WERI-Rb-1 (cell line): ENCODE measurements around the gene P2RY11.

Experiments used
- DNase-seq: peaks from one replicate; pipeline ENCODE4 v3.0.0-alpha.2; 2020
- H3K27ac ChIP-seq: fragments of 250-450 bp; sonication (Bioruptor Pico); 2 replicates; pipeline ENCODE4 v1.5.1; 2020; ENCODE audit warnings: mild to moderate bottlenecking, moderate library complexity
- H3K27me3 ChIP-seq: fragments of 250-450 bp; sonication (Bioruptor Pico); 2 replicates; pipeline ENCODE4 v1.5.1; 2021; ENCODE audit warnings: mild to moderate bottlenecking, low read depth, moderate library complexity; ENCODE audit not compliant: insufficient read depth, severe bottlenecking
- H3K36me3 ChIP-seq: fragments of 250-450 bp; sonication (Bioruptor Pico); 2 replicates; pipeline ENCODE4 v1.5.1; 2020; ENCODE audit warnings: mild to moderate bottlenecking, moderate library complexity
- H3K4me3 ChIP-seq: 2 replicates; pipeline ENCODE4 v1.5.1; 2011; ENCODE audit warnings: low read depth, mild to moderate bottlenecking, control low read depth, low read length
- H3K9me3 ChIP-seq: fragments of 250-450 bp; sonication (Bioruptor Pico); 2 replicates; pipeline ENCODE4 v1.5.1; 2021; ENCODE audit warnings: mild to moderate bottlenecking, moderate library complexity; ENCODE audit not compliant: severe bottlenecking
- CTCF ChIP-seq: IDR thresholded peaks from 2 replicates; pipeline ENCODE4 v1.5.1; 2011; ENCODE audit warnings: low read depth, mild to moderate bottlenecking, control low read depth, inconsistent platforms, low read length

The P2RY11 gene

GRCh38 chr19:10137751-10138682, 26.5 kb downstream of the P2RY11 start:
- no peak overlapping the region for H3K4me3 ChIP-seq
- no peaks in the 10 kb centered on the region for H3K27me3 ChIP-seq
- no peak for TF ChIP-seq CTCF
- H3K27ac ChIP-seq, result no peak overlapping the region
- no peaks in the 10 kb centered on the region for H3K9me3 ChIP-seq
- no peak for DNase-seq
- peaks cover 100% of the 10 kb centered on the region for H3K36me3 ChIP-seq

- Histone ChIP-seq H3K27ac (no peak overlapping the region), H3K9me3 (no peaks in the 10 kb centered on the region), H3K4me3 (no peak overlapping the region), H3K36me3 (peaks cover 100% of the 10 kb centered on the region), H3K27me3 (no peaks in the 10 kb centered on the region)
- DNase-seq, result no peak
- TF ChIP-seq CTCF, result no peak
Observed at GRCh38 chr19:10138879-10139795, 27.6 kb downstream of the P2RY11 start.

GRCh38 chr19:10139952-10140351, 28.5 kb downstream of the P2RY11 start:
- Histone ChIP-seq H3K4me3 (no peak overlapping the region), H3K27ac (no peak overlapping the region), H3K9me3 (no peaks in the 10 kb centered on the region), H3K36me3 (peaks cover 100% of the 10 kb centered on the region), H3K27me3 (no peaks in the 10 kb centered on the region)
- TF ChIP-seq CTCF, result no peak
- no peak for DNase-seq

- H3K27ac ChIP-seq, result no peak overlapping the region
- H3K4me3 ChIP-seq, result no peak overlapping the region
- H3K9me3 ChIP-seq, result no peaks in the 10 kb centered on the region
- TF ChIP-seq CTCF, result no peak
- DNase-seq, result no peak
- H3K36me3 ChIP-seq, result peaks cover 100% of the 10 kb centered on the region
- H3K27me3 ChIP-seq, result no peaks in the 10 kb centered on the region
Observed at GRCh38 chr19:10141479-10141878, 30.0 kb downstream of the P2RY11 start.

- Histone ChIP-seq H3K36me3 (peaks cover 100% of the 10 kb centered on the region), H3K27me3 (no peaks in the 10 kb centered on the region), H3K9me3 (no peaks in the 10 kb centered on the region), H3K27ac (no peak overlapping the region), H3K4me3 (no peak overlapping the region)
- no peak for DNase-seq
- no peak for TF ChIP-seq CTCF
Observed at GRCh38 chr19:10141973-10142372, 30.5 kb downstream of the P2RY11 start.
